ENCODE data around the gene CDC16. TPM values are rescaled to one million over a fixed set of nuclear protein-coding genes. Genes with fewer than 3 reads are reported as not detected.

The CDC16 gene
- total RNA-seq, 1 experiment from 2014 or later: 61.0 TPM

GRCh38 chr13:114208134-114208533, 26.6 kb upstream of the CDC16 start:
- RAD21 ChIA-PET (ENCODE audit: low non-redundant PET in 1 of 2, low total read pairs in 2 of 2, uncharacterized antibody in 2 of 2, unreplicated experiment in 2 of 2): no interaction called here
- intact Hi-C loops (cut with micrococcal nuclease): no loop called here
- Histone ChIP-seq H3K27me3 (ENCODE audit: insufficient read depth, low read length) (no peaks in the 10 kb centered on the region), H3K36me3 (ENCODE audit: control insufficient read depth in 1 of 2, insufficient read depth in 2 of 2, low read length in 2 of 2) (no peaks in the 10 kb centered on the region), H3K4me3 (replicated peaks in 1 of 2; ENCODE audit: low read depth in 1 of 2, low read length in 2 of 2) (no peak overlapping the region), H3K9me2 (ENCODE audit: insufficient read depth) (no peaks in the 10 kb centered on the region), H3K9me3 (ENCODE audit: control insufficient read depth in 1 of 2, insufficient read depth in 1 of 2, low read depth in 1 of 2, low read length in 2 of 2) (peaks cover 0 to 15% of the 10 kb centered on the region in 2 experiments; a peak in 2 of 4 replicates), H4K20me1 (ENCODE audit: insufficient read depth) (no peaks in the 10 kb centered on the region), H3K79me2 (ENCODE audit: insufficient read depth, low read length) (no peaks in the 10 kb centered on the region), H2AFZ (ENCODE audit: low read depth, low read length, poor library complexity, severe bottlenecking) (no peak overlapping the region), H3K4me2 (ENCODE audit: low read length) (no peak overlapping the region), H3K9ac (ENCODE audit: low read length) (no peak overlapping the region), H3K4me1 (ENCODE audit: control insufficient read depth in 1 of 2, insufficient read depth in 2 of 2, low read length in 2 of 2) (no peaks in the 10 kb centered on the region), H3K27ac (ENCODE audit: low read depth, low read length) (no peak overlapping the region)
- TF ChIP-seq ELF1 (IDR thresholded peaks at IDR 0.05; ENCODE audit: borderline replicate concordance, low read depth) (no peak), TCF7L2 (IDR thresholded peaks at IDR 0.05; ENCODE audit: borderline replicate concordance, extremely low read depth, insufficient read depth, insufficient read length) (no peak)
- TF ChIP-seq, protein P1, sequence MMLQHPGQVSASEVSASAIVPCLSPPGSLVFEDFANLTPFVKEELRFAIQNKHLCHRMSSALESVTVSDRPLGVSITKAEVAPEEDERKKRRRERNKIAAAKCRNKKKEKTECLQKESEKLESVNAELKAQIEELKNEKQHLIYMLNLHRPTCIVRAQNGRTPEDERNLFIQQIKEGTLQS (IDR thresholded peaks at IDR 0.05): no peak
- POLR2A ChIA-PET: no interaction called here
- BruUV-seq (replicated peaks): no TSS peak
- ATAC-seq (no peak), DNase-seq (ENCODE audit: low read depth, low spot score) (no peak)
- CTCF ChIA-PET: no interaction called here

DNA sequence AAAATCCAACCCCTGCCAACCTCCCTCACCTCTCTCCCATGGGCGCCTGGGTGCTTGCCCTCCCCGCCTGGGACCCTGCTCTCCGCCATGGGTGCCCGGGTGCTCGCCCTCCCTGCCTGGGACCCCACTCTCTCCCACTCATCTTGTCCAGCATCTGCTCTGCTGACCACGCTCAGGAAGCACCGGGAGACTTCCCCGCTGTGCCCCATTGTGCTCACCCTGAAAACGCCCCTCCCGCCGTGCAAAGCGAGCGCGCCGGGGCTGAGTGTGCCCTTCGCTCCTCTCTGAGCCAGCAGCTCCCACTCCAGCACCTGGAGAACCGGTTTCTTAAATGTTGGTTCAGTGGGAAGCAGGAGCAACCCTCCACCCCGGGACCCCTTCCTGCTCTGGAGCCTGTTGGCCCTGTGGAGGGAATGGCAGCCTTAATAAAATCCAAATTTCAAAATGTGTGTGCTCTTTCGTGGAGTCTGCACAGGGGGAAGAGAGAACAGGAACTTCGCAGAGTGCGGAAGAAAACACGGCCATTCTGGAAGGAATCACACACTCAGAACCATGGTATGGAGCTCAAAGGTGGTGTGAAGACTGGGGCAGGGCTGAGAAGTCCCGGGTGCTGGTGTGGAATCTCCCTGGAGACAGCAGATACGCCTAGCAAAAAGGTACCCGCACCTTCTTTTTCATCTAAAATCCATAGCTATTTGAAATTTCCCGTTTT, 23.1 kb upstream of the CDC16 start:
- H3K9me3 ChIP-seq (ENCODE audit: control insufficient read depth in 1 of 2, insufficient read depth in 1 of 2, low read depth in 1 of 2, low read length in 2 of 2): peaks cover 0 to 12% of the 10 kb centered on the region in 2 experiments; a peak in 2 of 4 replicates
- DNase-seq (ENCODE audit: low read depth, low spot score): no peak
- H3K9ac ChIP-seq (ENCODE audit: low read length): no peak overlapping the region
- no peak for ATAC-seq
- no peaks in the 10 kb centered on the region for H3K4me1 ChIP-seq (ENCODE audit: control insufficient read depth in 1 of 2, insufficient read depth in 2 of 2, low read length in 2 of 2)
- no TSS peak for BruUV-seq (replicated peaks)
- no peak overlapping the region for H3K4me2 ChIP-seq (ENCODE audit: low read length)
- no peaks in the 10 kb centered on the region for H4K20me1 ChIP-seq (ENCODE audit: insufficient read depth)
- no peak for TF ChIP-seq EZH2phosphoT487 (IDR thresholded peaks at IDR 0.05; ENCODE audit: borderline replicate concordance)
- TF ChIP-seq FOSL1 (IDR thresholded peaks at IDR 0.05; ENCODE audit: low read depth): no peak
- no peak for TF ChIP-seq CEBPB (IDR thresholded peaks at IDR 0.05; ENCODE audit: low read depth)
- TF ChIP-seq ZNF274 (IDR thresholded peaks at IDR 0.05; ENCODE audit: low read depth, low read length): no peak
- TF ChIP-seq RAD21 (IDR thresholded peaks at IDR 0.05; ENCODE audit: low read depth): no peak
- TF ChIP-seq CTCF (IDR thresholded peaks at IDR 0.05 in 2 of 3, conservative IDR thresholded peaks at IDR 0.05 in 1 of 3; ENCODE audit: borderline replicate concordance in 1 of 3, insufficient read depth in 1 of 3, low read depth in 2 of 3, low read length in 2 of 3): no peak
- no peak for TF ChIP-seq EGR1 (IDR thresholded peaks at IDR 0.05; ENCODE audit: low read depth)
- no peak for TF ChIP-seq ZBTB33 (IDR thresholded peaks at IDR 0.05; ENCODE audit: extremely low read depth, insufficient replicate concordance, low read length)
- TF ChIP-seq SIN3A (IDR thresholded peaks at IDR 0.05; ENCODE audit: low read depth): no peak
- TF ChIP-seq SRF (IDR thresholded peaks at IDR 0.05; ENCODE audit: low read depth): no peak
- TF ChIP-seq TCF7L2 (IDR thresholded peaks at IDR 0.05; ENCODE audit: borderline replicate concordance, extremely low read depth, insufficient read depth, insufficient read length): no peak
- TF ChIP-seq ZFX (IDR thresholded peaks at IDR 0.05): no peak
- no peak overlapping the region for H3K27ac ChIP-seq (ENCODE audit: low read depth, low read length)
- RAD21 ChIA-PET (ENCODE audit: low non-redundant PET in 1 of 2, low total read pairs in 2 of 2, uncharacterized antibody in 2 of 2, unreplicated experiment in 2 of 2): no interaction called here
- H3K36me3 ChIP-seq (ENCODE audit: control insufficient read depth in 1 of 2, insufficient read depth in 2 of 2, low read length in 2 of 2): no peaks in the 10 kb centered on the region
- intact Hi-C loops (cut with micrococcal nuclease): no loop called here
- H3K9me2 ChIP-seq (ENCODE audit: insufficient read depth): no peaks in the 10 kb centered on the region
- peaks cover 10% of the 10 kb centered on the region; the same call in 1 of the 2 replicates for H3K27me3 ChIP-seq (ENCODE audit: insufficient read depth, low read length)
- H2AFZ ChIP-seq (ENCODE audit: low read depth, low read length, poor library complexity, severe bottlenecking): no peak overlapping the region
- POLR2A ChIA-PET: no interaction called here
- CTCF ChIA-PET: no interaction called here
- H3K79me2 ChIP-seq (ENCODE audit: insufficient read depth, low read length): no peaks in the 10 kb centered on the region
- no peak overlapping the region for H3K4me3 ChIP-seq (replicated peaks in 1 of 2; ENCODE audit: low read depth in 1 of 2, low read length in 2 of 2)
